DMS53 (cell line): ENCODE results near the gene LIX1.
"Not testable (repeated sequence)": the region's sequence is repeated elsewhere in the genome, so short reads cannot be mapped to it uniquely, and the experiment has no call there.

ENCODE experiments used
- DNase-seq: peaks from one replicate; lab custom pipeline; 2025; lab: John Stamatoyannopoulos, UW

Gene LIX1

GRCh38 chr5:97102010-97102470, 40.4 kb downstream of the LIX1 start:
- DNase-seq, result no peak

- no peak for DNase-seq
These were observed 41.1 kb downstream of the LIX1 start for GRCh38 chr5:97101189-97101910.

- DNase-seq, result no peak
These were observed 41.9 kb downstream of the LIX1 start for GRCh38 chr5:97100476-97100875.

GRCh38 chr5:97098922-97099321, 43.5 kb downstream of the LIX1 start:
- no peak for DNase-seq

- DNase-seq, result no peak
These were observed 44.8 kb downstream of the LIX1 start for GRCh38 chr5:97097326-97098230.

GRCh38 chr5:97096846-97097245, 45.6 kb downstream of the LIX1 start:
- DNase-seq, result no peak

GRCh38 chr5:97096191-97096590, 46.2 kb downstream of the LIX1 start:
- no peak for DNase-seq

GRCh38 chr5:97095318-97095732, 47.1 kb downstream of the LIX1 start:
- DNase-seq, result no peak

GRCh38 chr5:97094579-97095317, 47.7 kb downstream of the LIX1 start:
- DNase-seq, result no peak

- DNase-seq, result no peak
These were observed 49.2 kb downstream of the LIX1 start for GRCh38 chr5:97093193-97093592.

- no peak for DNase-seq
These were observed 51.5 kb downstream of the LIX1 start for GRCh38 chr5:97090944-97091343.

- peak; percentile 11 for DNase-seq
These were observed 53.1 kb downstream of the LIX1 start for GRCh38 chr5:97089149-97089801.

- no peak for DNase-seq
These were observed 53.6 kb downstream of the LIX1 start for GRCh38 chr5:97088774-97089148.

- DNase-seq, result no peak
These were observed 55.3 kb downstream of the LIX1 start for GRCh38 chr5:97087138-97087537.

GRCh38 chr5:97085459-97086181, 56.8 kb downstream of the LIX1 start:
- DNase-seq, result no peak

- not testable (repeated sequence) for DNase-seq
These were observed 57.5 kb downstream of the LIX1 start for GRCh38 chr5:97084782-97085458.

GRCh38 chr5:97078958-97079743, 63.3 kb downstream of the LIX1 start:
- DNase-seq, result no peak

GRCh38 chr5:97077246-97077645, 65.2 kb downstream of the LIX1 start:
- no peak for DNase-seq

GRCh38 chr5:97076098-97076497, 66.3 kb downstream of the LIX1 start:
- DNase-seq, result no peak

- DNase-seq, result no peak
These were observed 66.8 kb downstream of the LIX1 start for GRCh38 chr5:97075649-97076048.
